Colonic mucosa (tissue), 4 donors: ENCODE results near the gene METRN. TPM values are rescaled to one million over a fixed set of nuclear protein-coding genes. Genes with fewer than 3 reads are reported as not detected.
"Not testable (repeated sequence)": the region's sequence is repeated elsewhere in the genome, so short reads cannot be mapped to it uniquely, and the experiment has no call there.

Experiments used
- DNase-seq: peaks from one replicate; pipeline ENCODE4 v3.0.0-alpha.2; 2020
- H3K27ac ChIP-seq: fragments of 200-600 bp; one replicate; pipeline ENCODE4 v1.8.0; 2021
- H3K27me3 ChIP-seq: fragments of 200-600 bp; one replicate; pipeline ENCODE4 v1.8.0; 2021
- H3K36me3 ChIP-seq: fragments of 200-600 bp; one replicate; pipeline ENCODE4 v1.8.0; 2021
- H3K4me1 ChIP-seq: fragments of 200-600 bp; one replicate; pipeline ENCODE4 v1.8.0; 2021; ENCODE audit warnings: mild to moderate bottlenecking
- H3K4me3 ChIP-seq: fragments of 200-600 bp; one replicate; pipeline ENCODE4 v1.8.0; 2021
- H3K9ac ChIP-seq, 2 donors: one replicate each; pipeline ENCODE4 v1.7.0; 2013; ENCODE audit warnings: control low read depth in 2 of 2, low read depth in 2 of 2, low read length in 2 of 2
- H3K9me3 ChIP-seq: fragments of 200-600 bp; one replicate; pipeline ENCODE4 v1.8.0; 2021
- intact Hi-C: fragments of 100-400 bp; cut with DNase I; formaldehyde crosslinking; loops from one replicate; pipeline ENCODE4 v1.14.1; 2022
- total RNA-seq, 2 donors: library from RNA; stranded (reverse); fragmentation: NEBNext Ultra II Directional in 1 of 2; extraction: Animal tissue kit (Norgen Biotek cat#: 25700) in 1 of 2; gene quantifications; one replicate each; pipeline ENCODE4 v1.2.1, GENCODE V29; 2021
- TF ChIP-seq, protein P1 (sequence below): fragments of 200-600 bp; IDR thresholded peaks from one replicate; pipeline ENCODE4 v1.8.0; 2022; ENCODE audit warnings: antibody characterized with exemption, mild to moderate bottlenecking
- donor health status: healthy.
- donor health status: DM: no; HTN: no; CAD: no.
- donor health status: DM: no; HTN: no; CAD: no.

The METRN gene
- total RNA-seq, 2 donors from 2014 or later, result 23.3 to 50.0 TPM

- no peak overlapping the region for H3K27ac ChIP-seq
- no peaks in the 10 kb centered on the region for H3K27me3 ChIP-seq
- no peak overlapping the region for H3K9ac ChIP-seq
- no peaks in the 10 kb centered on the region for H3K9me3 ChIP-seq
- peak; percentile 70 for DNase-seq
- peaks cover 6% of the 10 kb centered on the region for H3K36me3 ChIP-seq
- intact Hi-C loops, result no loop called here
- TF ChIP-seq, protein P1, sequence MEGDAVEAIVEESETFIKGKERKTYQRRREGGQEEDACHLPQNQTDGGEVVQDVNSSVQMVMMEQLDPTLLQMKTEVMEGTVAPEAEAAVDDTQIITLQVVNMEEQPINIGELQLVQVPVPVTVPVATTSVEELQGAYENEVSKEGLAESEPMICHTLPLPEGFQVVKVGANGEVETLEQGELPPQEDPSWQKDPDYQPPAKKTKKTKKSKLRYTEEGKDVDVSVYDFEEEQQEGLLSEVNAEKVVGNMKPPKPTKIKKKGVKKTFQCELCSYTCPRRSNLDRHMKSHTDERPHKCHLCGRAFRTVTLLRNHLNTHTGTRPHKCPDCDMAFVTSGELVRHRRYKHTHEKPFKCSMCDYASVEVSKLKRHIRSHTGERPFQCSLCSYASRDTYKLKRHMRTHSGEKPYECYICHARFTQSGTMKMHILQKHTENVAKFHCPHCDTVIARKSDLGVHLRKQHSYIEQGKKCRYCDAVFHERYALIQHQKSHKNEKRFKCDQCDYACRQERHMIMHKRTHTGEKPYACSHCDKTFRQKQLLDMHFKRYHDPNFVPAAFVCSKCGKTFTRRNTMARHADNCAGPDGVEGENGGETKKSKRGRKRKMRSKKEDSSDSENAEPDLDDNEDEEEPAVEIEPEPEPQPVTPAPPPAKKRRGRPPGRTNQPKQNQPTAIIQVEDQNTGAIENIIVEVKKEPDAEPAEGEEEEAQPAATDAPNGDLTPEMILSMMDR, result peak; percentile 44
- H3K4me1 ChIP-seq, result peaks cover 41% of the 10 kb centered on the region
- H3K4me3 ChIP-seq, result no peak overlapping the region
Measured at GRCh38 chr16:685967-686366, 29.0 kb upstream of the METRN start.

- no peaks in the 10 kb centered on the region for H3K27me3 ChIP-seq
- peaks cover 6% of the 10 kb centered on the region for H3K36me3 ChIP-seq
- TF ChIP-seq, protein P1, result no peak
- peaks cover 34% of the 10 kb centered on the region for H3K4me1 ChIP-seq
- no peak overlapping the region for H3K27ac ChIP-seq
- intact Hi-C loops, result no loop called here
- no peak overlapping the region for H3K4me3 ChIP-seq
- no peak for DNase-seq
- H3K9me3 ChIP-seq, result no peaks in the 10 kb centered on the region
- no peak overlapping the region for H3K9ac ChIP-seq
Measured at GRCh38 chr16:686459-687260, 28.3 kb upstream of the METRN start.

DNA sequence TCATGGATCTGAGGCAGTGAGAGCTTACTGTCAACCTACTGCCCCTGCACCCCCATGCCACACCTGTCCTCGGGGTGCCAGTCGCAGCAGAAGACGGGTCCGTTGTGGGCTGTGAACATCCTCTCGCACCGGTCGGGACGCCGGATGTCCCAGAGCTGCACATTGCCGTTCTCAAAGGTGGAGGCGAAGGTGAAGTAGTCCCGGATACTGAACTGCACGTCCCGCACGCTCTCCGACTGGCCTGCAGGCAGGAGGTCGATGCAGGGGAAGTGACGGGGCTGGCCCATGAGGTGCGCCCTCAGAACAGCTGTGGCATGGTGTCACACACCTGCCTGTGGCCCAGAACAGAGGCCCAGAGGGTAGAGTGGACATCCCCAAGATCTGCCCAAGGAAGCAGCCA is 27.4 kb upstream of the METRN start:
- no peak overlapping the region for H3K4me3 ChIP-seq
- peaks cover 4% of the 10 kb centered on the region for H3K36me3 ChIP-seq
- H3K9ac ChIP-seq, result no peak overlapping the region
- no peak for DNase-seq
- no peak overlapping the region for H3K27ac ChIP-seq
- peaks cover 26% of the 10 kb centered on the region for H3K4me1 ChIP-seq
- TF ChIP-seq, protein P1, result no peak
- H3K9me3 ChIP-seq, result no peaks in the 10 kb centered on the region
- peaks cover 3% of the 10 kb centered on the region for H3K27me3 ChIP-seq
- intact Hi-C loops, result no loop called here

DNA sequence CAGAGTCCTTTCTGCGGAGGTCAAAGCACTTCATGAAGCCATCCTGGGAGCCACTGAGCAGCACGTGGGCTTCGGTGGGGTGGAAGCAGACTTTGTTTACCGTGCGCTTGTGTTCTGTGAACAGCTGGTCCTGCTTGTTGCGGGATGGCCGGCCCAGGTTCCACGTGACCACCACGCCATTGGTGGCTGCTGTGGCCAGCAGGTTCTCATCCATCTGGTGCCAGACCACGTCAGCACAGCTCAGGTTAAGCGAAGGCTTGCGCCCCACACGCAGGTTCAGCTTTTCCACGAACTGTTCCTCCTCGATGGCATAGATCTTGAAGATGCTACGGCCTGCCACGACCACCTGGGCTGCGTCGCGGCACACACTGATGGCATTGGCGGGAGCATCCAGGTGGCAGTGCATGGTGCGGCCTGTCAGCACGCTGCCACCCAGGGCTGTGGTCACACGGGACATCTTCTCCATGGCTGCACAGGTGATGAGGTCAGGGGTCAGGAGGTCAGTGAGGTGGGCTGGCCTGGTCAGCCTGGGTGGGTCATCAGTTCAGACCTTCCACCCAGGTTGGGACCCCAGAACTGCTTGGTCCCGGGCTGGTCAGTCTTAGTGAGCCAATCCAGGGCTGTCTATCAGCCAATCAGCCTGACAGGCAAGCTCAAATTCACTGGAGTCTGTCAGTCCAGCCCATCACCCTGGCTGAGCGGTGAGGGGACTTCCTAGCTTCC is 25.6 kb upstream of the METRN start:
- H3K27me3 ChIP-seq, result peaks cover 17% of the 10 kb centered on the region
- H3K27ac ChIP-seq, result no peak overlapping the region
- H3K4me3 ChIP-seq, result peak overlapping the region; percentile 75
- no peaks in the 10 kb centered on the region for H3K9me3 ChIP-seq
- TF ChIP-seq, protein P1, result no peak
- peaks cover 20% of the 10 kb centered on the region for H3K4me1 ChIP-seq
- intact Hi-C loops, result no loop called here
- no peak for DNase-seq
- H3K9ac ChIP-seq, result peak overlapping the region; percentile 79 to 89
- no peaks in the 10 kb centered on the region for H3K36me3 ChIP-seq

- Histone ChIP-seq H3K4me1 (peaks cover 18% of the 10 kb centered on the region), H3K27me3 (peaks cover 23% of the 10 kb centered on the region)
- H3K9me3 ChIP-seq, H3K36me3 ChIP-seq, H3K27ac ChIP-seq, intact Hi-C loops, DNase-seq, H3K4me3 ChIP-seq, H3K9ac ChIP-seq: not testable (repeated sequence)
Measured at GRCh38 chr16:691242-691641, 23.7 kb upstream of the METRN start.
